Testis (tissue), 2 donors: ENCODE measurements around the gene CELSR3.

ENCODE experiments used
- CTCF ChIP-seq, 3 experiments: fragments of 450-650 bp in 2 of 3; fragments of 200-600 bp in 1 of 3; sonication (generic) in 1 of 3; IDR thresholded peaks; one replicate each; pipeline ENCODE4 v1.5.1; 2016 to 2019; ENCODE audit warnings: antibody characterized with exemption in 3 of 3, mild to moderate bottlenecking in 2 of 3, moderate library complexity in 1 of 3
- POLR2A ChIP-seq: fragments of 450-650 bp; IDR thresholded peaks from one replicate; pipeline ENCODE4 v1.6.1; 2017; ENCODE audit warnings: antibody characterized with exemption, mild to moderate bottlenecking, moderate library complexity

- TF ChIP-seq CTCF (IDR thresholded peaks at IDR 0.05) (no peak), POLR2A (no peak)
Observed at GRCh38 chr3:48623851-48624547, 38.7 kb downstream of the CELSR3 start.
